CD4-positive, alpha-beta T cell treated with Interleukin-17A for 1 hour (primary cell): ENCODE data around the gene RAD23A.
"Not testable (repeated sequence)": the region's sequence is repeated elsewhere in the genome, so short reads cannot be mapped to it uniquely, and the experiment has no call there.

ENCODE experiments used
- DNase-seq: peaks from one replicate; pipeline ENCODE4 v3.0.0-alpha.2; 2020

Gene RAD23A

GRCh38 chr19:12937927-12938778, 7.5 kb upstream of the RAD23A start, which contains the start of gene CALR:
CALR (plus strand) TSS chr19:12938609; CDS start chr19:12938680, 71 bp downstream.
- peak; percentile 100 for DNase-seq

GRCh38 chr19:12938779-12939601, 6.7 kb upstream of the RAD23A start:
- DNase-seq = peak; percentile 59

GRCh38 chr19:12939975-12940423, 5.7 kb upstream of the RAD23A start:
- DNase-seq = no peak

- DNase-seq = no peak
These were observed 4.8 kb upstream of the RAD23A start for GRCh38 chr19:12940897-12941296.

GRCh38 chr19:12943437-12944044, 2.1 kb upstream of the RAD23A start:
- no peak for DNase-seq

- DNase-seq = no peak
These were observed 1.5 kb upstream of the RAD23A start for GRCh38 chr19:12944104-12944674.

- peak; percentile 52 for DNase-seq
These were observed 545 bp downstream of the RAD23A start for GRCh38 chr19:12946092-12946721.

GRCh38 chr19:12946731-12947496, 1.3 kb downstream of the RAD23A start:
- no peak for DNase-seq

- no peak for DNase-seq
These were observed 2.3 kb downstream of the RAD23A start for GRCh38 chr19:12947702-12948611.

GRCh38 chr19:12948612-12949362, 3.1 kb downstream of the RAD23A start:
- DNase-seq = no peak

GRCh38 chr19:12949363-12950283, 4.0 kb downstream of the RAD23A start:
- no peak for DNase-seq

- not testable (repeated sequence) for DNase-seq
These were observed 6.4 kb downstream of the RAD23A start for GRCh38 chr19:12952050-12952449.

- DNase-seq = no peak
These were observed 7.0 kb downstream of the RAD23A start for GRCh38 chr19:12952488-12953137.

GRCh38 chr19:12953138-12953798, 7.6 kb downstream of the RAD23A start:
- DNase-seq = no peak

GRCh38 chr19:12953799-12954611, 8.3 kb downstream of the RAD23A start:
- no peak for DNase-seq

GRCh38 chr19:12954612-12954962, 8.9 kb downstream of the RAD23A start:
- DNase-seq = no peak

GRCh38 chr19:12955575-12955974, 9.9 kb downstream of the RAD23A start:
- DNase-seq = not testable (repeated sequence)
